Esophagus squamous epithelium (tissue), 5 donors: ENCODE data around the gene SUN5. TPM values are rescaled to one million over a fixed set of nuclear protein-coding genes. Genes with fewer than 3 reads are reported as not detected.
A peak's percentile ranks its signal among the peaks of the same experiment; 100 is the strongest.

Experiments
- DNase-seq: peaks from one replicate; lab custom pipeline; 2025; lab: John Stamatoyannopoulos, UW
- H3K27ac ChIP-seq, 4 donors: fragments of 200-600 bp; sonication (generic); one replicate each; pipeline ENCODE4 v1.5.1; 2016 to 2019; ENCODE audit warnings: mild to moderate bottlenecking in 1 of 4
- H3K27me3 ChIP-seq, 4 donors: fragments of 200-600 bp; sonication (generic); 1 replicate in 3 of 4; 2 replicates in 1 of 4; pipeline versions ENCODE4 v1.5.1 to v1.6.0; 2017 to 2021; ENCODE audit warnings: antibody characterized with exemption in 1 of 4
- H3K36me3 ChIP-seq, 3 donors: fragments of 200-600 bp; sonication (generic); one replicate each; pipeline ENCODE4 v1.5.1; 2016 to 2019
- H3K4me1 ChIP-seq, 3 donors: fragments of 200-600 bp; sonication (generic); one replicate each; pipeline ENCODE4 v1.5.1; 2017 to 2019
- H3K4me3 ChIP-seq, 4 donors: fragments of 200-600 bp; sonication (generic); 1 replicate in 3 of 4; 2 replicates in 1 of 4; pipeline ENCODE4 v1.5.1; 2016 to 2019; ENCODE audit warnings: mild to moderate bottlenecking in 2 of 4, moderate library complexity in 1 of 4
- H3K9me3 ChIP-seq, 3 donors: fragments of 200-600 bp; sonication (generic); one replicate each; pipeline ENCODE4 v1.5.1; 2016 to 2019
- CTCF ChIP-seq, 6 experiments: fragments of 450-650 bp in 4 of 6; fragments of 200-600 bp in 2 of 6; sonication (generic) in 2 of 6; IDR thresholded peaks; one replicate each; pipeline ENCODE4 v1.5.1; 2016 to 2019; ENCODE audit warnings: antibody characterized with exemption in 6 of 6, mild to moderate bottlenecking in 4 of 6, moderate library complexity in 4 of 6
- POLR2A ChIP-seq, 4 donors: fragments of 450-650 bp; IDR thresholded peaks; one replicate each; pipeline ENCODE4 v1.6.1; 2017; ENCODE audit warnings: antibody characterized with exemption in 4 of 4, mild to moderate bottlenecking in 4 of 4, moderate library complexity in 3 of 4
- WGBS, 2 donors: methylation state at CpG; one replicate each; pipeline ENCODE4 v1.1.5; 2018; 5-methylcytosine and 5-hydroxymethylcytosine counted together
- intact Hi-C: fragments of 100-400 bp; cut with DNase I; formaldehyde crosslinking; loops from one replicate; pipeline ENCODE4 v1.15.0; 2022
- total RNA-seq, 4 donors: library from RNA; depleted of rRNA; stranded (reverse); fragments of >200 nt; gene quantifications; one replicate each; pipeline ENCODE4 v1.1.0, GENCODE V29; 2016
- donor health status: DM: yes; HTN: yes; CAD: no.

Gene SUN5
- total RNA-seq, 4 donors from 2014 or later: not detected

GRCh38 chr20:32970115-32970972 is 33.9 kb downstream of the SUN5 start:
- 84 to 100% methylated on average over 4 to 8 of the region's 15 CpGs for WGBS, 2 donors
- Histone ChIP-seq H3K27ac (peak overlapping the region in 3 of 4 donors; percentile 14 to 57 (median 49)), H3K27me3 (peaks cover 0 to 13% (median 0%) of the 10 kb centered on the region in 4 donors), H3K9me3 (no peaks in the 10 kb centered on the region), H3K36me3 (no peaks in the 10 kb centered on the region), H3K4me1 (peaks cover 0 to 39% (median 11%) of the 10 kb centered on the region in 3 donors), H3K4me3 (no peak overlapping the region)
- intact Hi-C loops: no loop called here
- no peak for TF ChIP-seq CTCF (IDR thresholded peaks at IDR 0.05)
- no peak for TF ChIP-seq POLR2A (IDR thresholded peaks at IDR 0.05)
- DNase-seq: no peak

GRCh38 chr20:32969356-32970114 is 34.7 kb downstream of the SUN5 start:
- no peak for DNase-seq
- no peak overlapping the region for H3K27ac ChIP-seq

GRCh38 chr20:32968478-32969241 is 35.6 kb downstream of the SUN5 start:
- Histone ChIP-seq H3K36me3 (no peaks in the 10 kb centered on the region), H3K4me1 (peaks cover 0 to 39% (median 11%) of the 10 kb centered on the region in 3 donors), H3K27me3 (peaks cover 0 to 13% (median 0%) of the 10 kb centered on the region in 4 donors), H3K27ac (no peak overlapping the region), H3K9me3 (no peaks in the 10 kb centered on the region), H3K4me3 (no peak overlapping the region)
- intact Hi-C loops: no loop called here
- TF ChIP-seq POLR2A (IDR thresholded peaks at IDR 0.05) (no peak), CTCF (IDR thresholded peaks at IDR 0.05) (no peak)
- 30 to 45% methylated on average over 9 to 13 of the region's 19 CpGs for WGBS, 2 donors
- no peak for DNase-seq

More at GRCh38 chr20:32969356-32970114, 34.7 kb downstream of the SUN5 start:
- H3K27me3 ChIP-seq: peaks cover 0 to 13% (median 0%) of the 10 kb centered on the region in 4 donors
- H3K4me3 ChIP-seq: no peak overlapping the region
- 88 to 95% methylated on average over 1 to 4 of the region's 13 CpGs for WGBS, 2 donors
- TF ChIP-seq CTCF (IDR thresholded peaks at IDR 0.05) (no peak), POLR2A (IDR thresholded peaks at IDR 0.05) (no peak)
- H3K9me3 ChIP-seq: no peaks in the 10 kb centered on the region
- H3K4me1 ChIP-seq: peaks cover 0 to 39% (median 11%) of the 10 kb centered on the region in 3 donors
- H3K36me3 ChIP-seq: no peaks in the 10 kb centered on the region
- intact Hi-C loops: no loop called here

- Histone ChIP-seq H3K9me3 (no peaks in the 10 kb centered on the region), H3K4me3 (no peak overlapping the region), H3K36me3 (no peaks in the 10 kb centered on the region), H3K27me3 (peaks cover 0 to 13% (median 0%) of the 10 kb centered on the region in 4 donors), H3K27ac (no peak overlapping the region), H3K4me1 (peaks cover 0 to 39% (median 11%) of the 10 kb centered on the region in 3 donors)
- WGBS, 2 donors: 68 to 81% methylated on average over 6 to 11 of the region's 16 CpGs
- DNase-seq: no peak
- intact Hi-C loops: no loop called here
- TF ChIP-seq POLR2A (IDR thresholded peaks at IDR 0.05) (no peak), CTCF (IDR thresholded peaks at IDR 0.05) (no peak)
Measured at GRCh38 chr20:32967961-32968457, 36.2 kb downstream of the SUN5 start.
